NB4 (cell line): ENCODE results near the gene TSFM.

Experiments
- MYC ChIP-seq: IDR thresholded peaks from 2 replicates; pipeline ENCODE4 v1.6.1; 2011; ENCODE audit warnings: low read depth, low read length
- POLR2A ChIP-seq: IDR thresholded peaks from 2 replicates; pipeline ENCODE4 v1.6.1; 2011; ENCODE audit warnings: mild to moderate bottlenecking; ENCODE audit not compliant: insufficient read length; ENCODE audit errors: extremely low read depth
- TF ChIP-seq, protein P1 (sequence below): IDR thresholded peaks from one replicate; pipeline ENCODE4 v1.5.1; 2012; ENCODE audit warnings: low read depth, low read length
- TF ChIP-seq, protein P2 (sequence below): IDR thresholded peaks from 2 replicates; pipeline ENCODE4 v1.6.1; 2011; ENCODE audit warnings: low read depth, low read length

DNA sequence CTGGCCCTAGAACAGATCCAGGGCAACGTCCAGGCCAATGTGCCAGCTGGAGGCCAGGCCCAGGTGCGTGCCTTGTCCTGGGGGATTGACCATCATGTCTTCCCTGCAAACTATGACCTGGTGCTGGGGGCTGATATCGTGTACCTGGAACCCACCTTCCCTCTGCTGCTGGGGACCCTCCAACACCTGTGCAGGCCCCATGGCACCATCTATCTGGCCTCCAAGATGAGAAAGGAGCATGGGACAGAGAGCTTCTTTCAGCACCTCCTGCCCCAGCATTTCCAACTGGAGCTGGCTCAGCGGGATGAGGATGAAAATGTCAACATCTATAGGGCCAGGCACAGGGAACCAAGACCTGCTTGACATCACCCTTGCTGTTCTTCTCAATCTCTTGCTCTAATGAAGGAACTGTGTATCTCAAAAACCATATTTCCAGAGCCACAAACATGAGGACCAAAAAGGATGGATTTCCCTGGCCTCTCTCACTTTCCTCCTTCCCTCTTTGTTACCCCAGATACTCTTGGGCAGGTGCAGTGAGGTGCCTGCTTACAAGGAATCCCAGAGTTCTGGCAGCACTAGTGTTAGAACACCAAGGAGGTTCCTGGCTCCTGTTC is 2.2 kb upstream of the TSFM start:
- TF ChIP-seq, protein P1, sequence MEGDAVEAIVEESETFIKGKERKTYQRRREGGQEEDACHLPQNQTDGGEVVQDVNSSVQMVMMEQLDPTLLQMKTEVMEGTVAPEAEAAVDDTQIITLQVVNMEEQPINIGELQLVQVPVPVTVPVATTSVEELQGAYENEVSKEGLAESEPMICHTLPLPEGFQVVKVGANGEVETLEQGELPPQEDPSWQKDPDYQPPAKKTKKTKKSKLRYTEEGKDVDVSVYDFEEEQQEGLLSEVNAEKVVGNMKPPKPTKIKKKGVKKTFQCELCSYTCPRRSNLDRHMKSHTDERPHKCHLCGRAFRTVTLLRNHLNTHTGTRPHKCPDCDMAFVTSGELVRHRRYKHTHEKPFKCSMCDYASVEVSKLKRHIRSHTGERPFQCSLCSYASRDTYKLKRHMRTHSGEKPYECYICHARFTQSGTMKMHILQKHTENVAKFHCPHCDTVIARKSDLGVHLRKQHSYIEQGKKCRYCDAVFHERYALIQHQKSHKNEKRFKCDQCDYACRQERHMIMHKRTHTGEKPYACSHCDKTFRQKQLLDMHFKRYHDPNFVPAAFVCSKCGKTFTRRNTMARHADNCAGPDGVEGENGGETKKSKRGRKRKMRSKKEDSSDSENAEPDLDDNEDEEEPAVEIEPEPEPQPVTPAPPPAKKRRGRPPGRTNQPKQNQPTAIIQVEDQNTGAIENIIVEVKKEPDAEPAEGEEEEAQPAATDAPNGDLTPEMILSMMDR, result no peak
- TF ChIP-seq POLR2A, result no peak
- TF ChIP-seq, protein P2, sequence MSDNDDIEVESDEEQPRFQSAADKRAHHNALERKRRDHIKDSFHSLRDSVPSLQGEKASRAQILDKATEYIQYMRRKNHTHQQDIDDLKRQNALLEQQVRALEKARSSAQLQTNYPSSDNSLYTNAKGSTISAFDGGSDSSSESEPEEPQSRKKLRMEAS, result no peak
- TF ChIP-seq MYC, result no peak
